GM12878 (cell line): ENCODE measurements around the gene ISY1. TPM values are rescaled to one million over a fixed set of nuclear protein-coding genes. Genes with fewer than 3 reads are reported as not detected.

Source experiments
- CTCF ChIP-seq, 3 experiments: IDR thresholded peaks in 2 of 3; conservative IDR thresholded peaks in 1 of 3; 2 replicates each; pipeline ENCODE4 v1.5.1; 2011; ENCODE audit warnings: low read depth in 3 of 3, low read length in 3 of 3, mild to moderate bottlenecking in 3 of 3, control low read depth in 2 of 3, moderate library complexity in 2 of 3, inconsistent platforms in 1 of 3, mixed read lengths in 1 of 3; ENCODE audit not compliant: control insufficient read depth in 2 of 3, insufficient read depth in 1 of 3; ENCODE audit errors: extremely low read depth in 1 of 3
- E2F8 ChIP-seq: fragments of 450-650 bp; IDR thresholded peaks from 2 replicates; pipeline ENCODE4 v1.6.1; 2018; ENCODE audit warnings: mild to moderate bottlenecking, low read depth, moderate library complexity; ENCODE audit not compliant: partially characterized antibody
- IRF3 ChIP-seq: fragments of 450-650 bp; IDR thresholded peaks from 2 replicates; pipeline ENCODE4 v1.6.1; 2014; ENCODE audit warnings: mild to moderate bottlenecking
- IRF4 ChIP-seq: IDR thresholded peaks from 2 replicates; pipeline ENCODE4 v1.6.1; 2011; ENCODE audit warnings: low read depth, low read length
- KDM1A ChIP-seq: fragments of 200-600 bp; sonication (generic); IDR thresholded peaks from 2 replicates; pipeline ENCODE4 v1.6.1; 2016; ENCODE audit warnings: borderline replicate concordance
- SIX5 ChIP-seq: IDR thresholded peaks from 2 replicates; pipeline ENCODE4 v1.6.1; 2011; ENCODE audit warnings: mild to moderate bottlenecking, low read depth, low read length, moderate library complexity; ENCODE audit not compliant: severe bottlenecking
- SMAD1 ChIP-seq: fragments of 450-650 bp; IDR thresholded peaks from 2 replicates; pipeline ENCODE4 v1.6.1; 2018; ENCODE audit warnings: mild to moderate bottlenecking, low read depth; ENCODE audit not compliant: partially characterized antibody
- SUZ12 ChIP-seq: fragments of 200-600 bp; sonication (generic); IDR thresholded peaks from one replicate; pipeline ENCODE4 v1.6.1; 2018; ENCODE audit warnings: antibody characterized with exemption, mild to moderate bottlenecking; ENCODE audit not compliant: unreplicated experiment
- TCF7 ChIP-seq: IDR thresholded peaks from 2 replicates; pipeline ENCODE4 v1.6.1; 2014; ENCODE audit warnings: antibody characterized with exemption, borderline replicate concordance
- ZBTB33 ChIP-seq: fragments of 450-650 bp; IDR thresholded peaks from 2 replicates; pipeline ENCODE4 v1.6.1; 2017; ENCODE audit warnings: mild to moderate bottlenecking
- ZBTB40 ChIP-seq: fragments of 450-650 bp; IDR thresholded peaks from 2 replicates; pipeline ENCODE4 v1.6.1; 2016; ENCODE audit warnings: mild to moderate bottlenecking, moderate library complexity, borderline replicate concordance
- polyA plus RNA-seq, 11 experiments: library from polyadenylated mRNA; depleted of rRNA in 4 of 11; unstranded in 6 of 11; stranded (reverse) in 5 of 11; fragments of >200 nt; fragmentation: Nextera tagmentation in 4 of 11; fragmentation: Illumina TruSeq in 1 of 11; extraction: Ambion mirVana in 4 of 11; extraction: Trizol in 1 of 11; gene quantifications; 1 replicate in 1 of 11; 2 replicates in 10 of 11; pipeline versions ENCODE4 v1.2.1 to v1.2.3, GENCODE V29; 2011 to 2016; ENCODE audit warnings: inconsistent platforms in 2 of 11, missing spikeins in 2 of 11, low read depth in 1 of 11
- total RNA-seq, 4 experiments: library from RNA; depleted of rRNA in 3 of 4; stranded (reverse); fragments of >200 nt in 3 of 4; fragmentation: Illumina TruSeq in 1 of 4; extraction: Trizol in 1 of 4; gene quantifications; 2 replicates each; pipeline versions ENCODE4 v1.2.1 to v1.2.3, GENCODE V29; 2013 to 2021

Gene ISY1
- total and polyA plus RNA-seq, 10 of the 15 experiments (the other 5 are each of a cell fraction or from before 2014, with no cell fraction given) = 28.3 to 72.2 (median 44.7) TPM

GRCh38 chr3:129160891-129161859, at the start of gene ISY1 (continued):
- TF ChIP-seq E2F8 (peak; percentile 100), IRF4 (peak; percentile 69; the same call in 1 of the 2 replicates), TCF7 (0 out of 2 replicates have a peak, but pooled peaks have one; percentile 54), IRF3 (no peak), SMAD1 (no peak), CTCF (IDR thresholded peaks at IDR 0.05 in 2 of 3, conservative IDR thresholded peaks at IDR 0.05 in 1 of 3; ENCODE audit: control insufficient read depth in 2 of 3, extremely low read depth in 1 of 3, insufficient read depth in 1 of 3, low read depth in 3 of 3, low read length in 3 of 3) (peak; percentile 79 to 86 (median 80)), KDM1A (no peak), SUZ12 (no peak), ZBTB33 (peak; percentile 35; the same call in 1 of the 2 replicates), SIX5 (peak; percentile 61), ZBTB40 (peak; percentile 100)
